ENCODE measurements around the gene PHF2.

The PHF2 gene

GRCh38 chr9:93566408-93567270 is 9.7 kb upstream of the PHF2 start (continued):
- TF ChIP-seq ZNF311 (tag by site-specific recombination; IDR thresholded peaks at IDR 0.05; ENCODE audit: borderline replicate concordance) = no peak
- no peak for TF ChIP-seq TRIM28 (IDR thresholded peaks at IDR 0.05; ENCODE audit: borderline replicate concordance, low read length)
- no peak for TF ChIP-seq HIC1 (tag by site-specific recombination; IDR thresholded peaks at IDR 0.05)
- no peak for TF ChIP-seq RBAK (tag by site-specific recombination; IDR thresholded peaks at IDR 0.05)
- TF ChIP-seq ZBTB6 (tag by site-specific recombination; IDR thresholded peaks at IDR 0.05) = no peak
- no peak for TF ChIP-seq ZNF785 (tag by site-specific recombination; IDR thresholded peaks at IDR 0.05)
- no peak for TF ChIP-seq ZNF433 (tag by site-specific recombination; IDR thresholded peaks at IDR 0.05; ENCODE audit: low read depth)
- TF ChIP-seq ZSCAN5A (tag by site-specific recombination; IDR thresholded peaks at IDR 0.05) = no peak
- TF ChIP-seq GLIS1 (tag by site-specific recombination; IDR thresholded peaks at IDR 0.05) = peak; percentile 47; the same call in 1 of the 2 replicates
- no peak for TF ChIP-seq ZNF121 (tag by site-specific recombination; IDR thresholded peaks at IDR 0.05)
- no peak for TF ChIP-seq ELK4 (IDR thresholded peaks at IDR 0.05; ENCODE audit: borderline replicate concordance, low read depth, low read length)
- TF ChIP-seq ZNF654 (tag by site-specific recombination; IDR thresholded peaks at IDR 0.05; ENCODE audit: low read depth) = peak; percentile 17; the same call in 1 of the 2 replicates
- TF ChIP-seq ZNF112 (tag by site-specific recombination; IDR thresholded peaks at IDR 0.05) = no peak
- no peak for TF ChIP-seq ZNF645 (tag by site-specific recombination; IDR thresholded peaks at IDR 0.05)
- TF ChIP-seq ZNF223 (tag by site-specific recombination; IDR thresholded peaks at IDR 0.05) = no peak
- TF ChIP-seq ZNF621 (tag by site-specific recombination; IDR thresholded peaks at IDR 0.05) = no peak
- TF ChIP-seq ZNF518A (tag by site-specific recombination; conservative IDR thresholded peaks at IDR 0.05; ENCODE audit: low read depth) = no peak
- TF ChIP-seq ZNF398 (tag by site-specific recombination; IDR thresholded peaks at IDR 0.05) = no peak
- TF ChIP-seq ZBTB10 (tag by site-specific recombination; IDR thresholded peaks at IDR 0.05) = no peak
- no peak for TF ChIP-seq ZNF248 (tag by site-specific recombination; IDR thresholded peaks at IDR 0.05)
- peak; percentile 76 for TF ChIP-seq ZNF660 (tag by site-specific recombination; IDR thresholded peaks at IDR 0.05)
- no peak for TF ChIP-seq ZNF658 (tag by site-specific recombination; IDR thresholded peaks at IDR 0.05)

Data from HEK293 (cell line).